HFF-Myc (cell line): ENCODE results near the gene SYT14.

Experiments used
- DNase-seq: peaks from one replicate; pipeline ENCODE4 v3.0.0-alpha.2; 2011; ENCODE audit warnings: low read depth; ENCODE audit errors: extremely low read depth
- H3K4me3 ChIP-seq: replicated peaks from 2 replicates; pipeline ENCODE4 v1.5.1; 2011; ENCODE audit warnings: low read depth, mild to moderate bottlenecking, control low read depth, low read length
- CTCF ChIP-seq: IDR thresholded peaks from 2 replicates; pipeline ENCODE4 v1.5.1; 2012; ENCODE audit warnings: mild to moderate bottlenecking, low read depth, low read length, control low read depth; ENCODE audit errors: missing control alignments

The SYT14 gene

GRCh38 chr1:209945377-209945776, 7.4 kb downstream of the SYT14 start:
- TF ChIP-seq CTCF, result no peak
- no peak overlapping the region for H3K4me3 ChIP-seq
- DNase-seq, result no peak

- no peak overlapping the region for H3K4me3 ChIP-seq
- TF ChIP-seq CTCF, result no peak
- no peak for DNase-seq
These were observed 10.1 kb downstream of the SYT14 start for GRCh38 chr1:209948155-209948554.

- no peak for DNase-seq
- no peak for TF ChIP-seq CTCF
These were observed 18.1 kb downstream of the SYT14 start for GRCh38 chr1:209956116-209956515.

GRCh38 chr1:209959623-209960022, 21.6 kb downstream of the SYT14 start:
- TF ChIP-seq CTCF, result no peak
- no peak for DNase-seq
- no peak overlapping the region for H3K4me3 ChIP-seq

More at GRCh38 chr1:209956116-209956515, 18.1 kb downstream of the SYT14 start:
- H3K4me3 ChIP-seq, result no peak overlapping the region

- no peak for DNase-seq
- no peak overlapping the region for H3K4me3 ChIP-seq
- TF ChIP-seq CTCF, result no peak
These were observed 22.9 kb downstream of the SYT14 start for GRCh38 chr1:209960926-209961325.

- TF ChIP-seq CTCF, result no peak
- no peak for DNase-seq
- no peak overlapping the region for H3K4me3 ChIP-seq
These were observed 24.4 kb downstream of the SYT14 start for GRCh38 chr1:209962388-209962787.

GRCh38 chr1:209962856-209963255, 24.8 kb downstream of the SYT14 start:
- DNase-seq, result no peak
- no peak for TF ChIP-seq CTCF
- H3K4me3 ChIP-seq, result no peak overlapping the region
